Measurements from ENCODE around the gene SAP30BP.
"Not testable (repeated sequence)": the region's sequence is repeated elsewhere in the genome, so short reads cannot be mapped to it uniquely, and the experiment has no call there.

The SAP30BP gene

DNA sequence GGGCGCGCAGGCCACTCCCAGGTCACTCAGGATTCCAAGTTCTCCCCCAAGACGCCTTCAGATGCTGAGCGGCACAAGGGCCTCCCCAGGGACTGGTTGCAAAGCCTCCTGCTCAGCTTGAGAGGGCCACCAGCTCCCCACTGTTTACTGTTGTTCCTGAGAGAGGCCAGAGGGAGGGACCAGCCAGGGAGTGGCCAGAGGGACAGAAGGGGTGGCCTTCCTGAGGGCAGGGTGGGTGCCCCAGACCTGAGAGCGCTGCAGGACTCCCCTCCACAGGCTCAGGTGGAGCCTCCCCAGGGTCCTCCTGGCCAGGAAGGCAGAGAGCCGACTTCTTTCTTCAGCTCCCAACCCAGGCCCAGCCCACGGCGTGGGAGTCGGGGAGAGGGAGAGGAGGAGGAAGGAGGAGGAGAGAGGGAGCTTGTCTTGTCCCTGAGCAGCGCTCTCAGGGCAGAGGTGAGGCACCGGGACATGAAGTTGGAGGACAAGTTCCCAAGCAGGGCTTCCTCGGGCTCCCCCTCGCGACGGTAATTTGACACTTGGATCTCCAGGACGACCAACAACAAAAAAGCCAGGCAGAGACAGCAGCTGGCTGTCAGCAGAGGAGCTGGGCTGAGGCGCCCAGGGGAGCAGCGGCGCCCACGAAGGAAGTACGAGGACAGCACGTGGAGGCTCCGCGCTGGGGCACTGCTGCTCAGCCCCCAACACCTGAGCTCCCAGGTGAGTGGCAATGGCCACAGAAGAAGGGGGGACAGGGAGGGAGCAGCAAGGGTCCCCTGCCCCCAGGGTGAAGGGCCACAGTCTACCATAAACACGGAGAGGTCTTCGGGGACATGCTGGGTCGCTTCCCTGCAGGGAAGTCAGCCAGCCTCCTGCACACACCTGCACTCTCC lies 33.4 kb upstream of the SAP30BP start:
- Histone ChIP-seq H3K27ac (ENCODE audit: low read depth, low read length) (peak overlapping the region; percentile 77), H3K36me3 (ENCODE audit: control insufficient read depth in 1 of 2, insufficient read depth in 2 of 2, low read length in 2 of 2) (peaks cover 0 to 21% of the 10 kb centered on the region in 2 donors), H3K4me3 (ENCODE audit: low read depth in 1 of 2, low read length in 2 of 2) (peak overlapping the region; percentile 24 to 54), H3K4me1 (ENCODE audit: control insufficient read depth in 1 of 2, insufficient read depth in 2 of 2, low read length in 2 of 2) (peaks cover 51 to 58% of the 10 kb centered on the region in 2 donors), H3K9ac (ENCODE audit: low read depth in 1 of 2, low read length in 2 of 2) (peak overlapping the region; percentile 30 to 51), H3K9me3 (ENCODE audit: control insufficient read depth in 1 of 2, low read length in 2 of 2) (no peaks in the 10 kb centered on the region), H3K27me3 (ENCODE audit: control insufficient read depth in 1 of 2, insufficient read depth in 2 of 2, low read length in 2 of 2) (no peaks in the 10 kb centered on the region)

DNA sequence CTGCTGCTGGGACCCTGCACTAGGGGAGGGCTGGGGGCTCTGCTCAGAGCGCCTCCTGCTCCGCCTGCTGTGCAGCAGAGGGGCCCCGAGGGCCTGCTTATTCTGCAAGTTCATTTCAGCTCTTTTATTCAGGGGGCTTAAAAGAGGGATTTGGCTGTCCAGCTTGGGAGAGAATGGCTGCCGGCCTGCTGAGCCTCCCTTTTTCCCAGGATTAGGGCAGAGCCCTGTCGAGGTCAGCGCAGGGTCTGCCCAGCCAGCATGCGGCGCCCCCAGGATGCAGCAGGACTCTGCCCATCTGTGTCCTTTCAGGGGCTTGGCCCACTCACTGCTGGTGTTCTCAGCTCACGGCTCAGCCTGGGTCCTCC lies 32.8 kb upstream of the SAP30BP start:
- peak overlapping the region; percentile 30 to 51 for H3K9ac ChIP-seq (ENCODE audit: low read depth in 1 of 2, low read length in 2 of 2)
- no peaks in the 10 kb centered on the region for H3K27me3 ChIP-seq (ENCODE audit: control insufficient read depth in 1 of 2, insufficient read depth in 2 of 2, low read length in 2 of 2)
- peak overlapping the region; percentile 77 for H3K27ac ChIP-seq (ENCODE audit: low read depth, low read length)
- no peaks in the 10 kb centered on the region for H3K9me3 ChIP-seq (ENCODE audit: control insufficient read depth in 1 of 2, low read length in 2 of 2)
- peaks cover 0 to 21% of the 10 kb centered on the region in 2 donors for H3K36me3 ChIP-seq (ENCODE audit: control insufficient read depth in 1 of 2, insufficient read depth in 2 of 2, low read length in 2 of 2)
- peak overlapping the region; percentile 7 to 19 for H3K4me3 ChIP-seq (ENCODE audit: low read depth in 1 of 2, low read length in 2 of 2)
- peaks cover 51 to 58% of the 10 kb centered on the region in 2 donors for H3K4me1 ChIP-seq (ENCODE audit: control insufficient read depth in 1 of 2, insufficient read depth in 2 of 2, low read length in 2 of 2)

DNA sequence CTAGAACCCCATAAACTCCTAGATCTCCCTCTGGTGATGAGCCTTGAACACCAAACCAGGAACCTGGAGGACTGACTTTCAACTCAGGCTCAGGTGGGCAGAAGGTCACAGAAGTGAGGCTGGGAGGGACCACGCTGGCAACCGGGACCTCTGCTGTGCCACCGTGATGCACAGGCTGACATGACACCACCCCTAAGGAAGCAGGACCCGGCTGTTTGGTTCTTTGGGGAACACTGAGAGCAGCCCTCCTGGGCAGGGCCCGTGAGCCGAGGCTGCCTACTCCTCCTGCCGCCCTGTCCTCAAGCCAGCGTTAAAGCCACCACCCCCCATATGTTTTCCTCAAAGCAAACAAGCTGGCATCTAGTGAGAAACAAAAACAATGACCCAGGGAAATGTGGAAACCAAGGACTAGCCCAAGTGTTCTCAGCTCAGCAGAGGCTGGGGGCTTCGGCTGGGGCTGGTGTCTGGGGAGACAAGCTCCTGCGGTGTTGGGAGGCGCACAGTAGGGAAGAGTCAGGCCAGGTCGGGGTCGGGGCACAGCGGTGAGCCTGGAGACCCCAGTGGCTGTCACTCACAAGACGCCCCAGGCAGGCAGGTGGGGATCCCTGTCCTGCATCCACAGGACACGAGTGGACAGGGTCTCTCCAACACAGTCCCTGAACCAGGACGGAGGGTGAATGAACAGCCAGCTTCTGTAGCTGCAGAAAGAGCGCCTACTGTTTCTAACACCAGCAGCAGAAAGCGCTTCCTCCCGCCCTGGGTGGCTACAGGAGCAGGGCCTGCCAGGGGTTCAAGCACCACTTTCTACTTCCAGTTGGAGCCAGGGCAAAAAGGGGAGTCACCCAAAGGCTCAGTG lies 32.2 kb upstream of the SAP30BP start:
- Histone ChIP-seq H3K9me3 (ENCODE audit: control insufficient read depth in 1 of 2, low read length in 2 of 2) (no peaks in the 10 kb centered on the region), H3K9ac (ENCODE audit: low read depth in 1 of 2, low read length in 2 of 2) (peak overlapping the region; percentile 51 to 57), H3K27ac (ENCODE audit: low read depth, low read length) (peak overlapping the region; percentile 77), H3K27me3 (ENCODE audit: control insufficient read depth in 1 of 2, insufficient read depth in 2 of 2, low read length in 2 of 2) (no peaks in the 10 kb centered on the region), H3K4me3 (ENCODE audit: low read depth in 1 of 2, low read length in 2 of 2) (peak overlapping the region in 1 of 2 donors; percentile 19), H3K36me3 (ENCODE audit: control insufficient read depth in 1 of 2, insufficient read depth in 2 of 2, low read length in 2 of 2) (peaks cover 0 to 17% of the 10 kb centered on the region in 2 donors), H3K4me1 (ENCODE audit: control insufficient read depth in 1 of 2, insufficient read depth in 2 of 2, low read length in 2 of 2) (peaks cover 55 to 62% of the 10 kb centered on the region in 2 donors)

DNA sequence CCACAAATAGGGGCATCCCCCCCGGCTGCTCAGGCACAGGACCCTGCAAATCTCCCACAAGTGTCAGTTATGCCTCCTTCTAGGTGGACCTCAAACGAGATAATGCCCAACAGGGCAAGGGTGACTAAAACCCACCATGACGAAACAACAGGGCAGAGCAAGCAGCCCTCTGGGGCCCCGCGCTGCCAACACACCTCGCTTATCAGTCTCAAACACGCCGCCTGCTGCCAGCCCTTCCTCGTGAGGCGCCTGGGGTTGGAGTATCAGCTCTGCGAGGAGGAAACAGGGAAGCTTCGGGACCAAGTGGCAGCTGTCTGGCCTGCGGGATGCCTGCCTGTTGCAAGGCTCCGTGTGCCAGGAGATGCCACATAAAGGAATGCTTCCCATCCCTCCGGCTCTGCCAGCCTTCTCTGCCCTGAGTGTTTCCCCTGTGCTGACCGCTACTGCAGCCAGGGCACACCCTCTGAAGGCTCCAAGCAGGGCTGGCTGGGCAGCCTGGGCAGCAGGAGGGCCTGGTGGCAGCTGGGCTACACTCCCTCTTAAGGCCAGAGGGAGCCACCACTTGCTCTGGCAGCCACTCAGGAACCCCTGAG lies 31.4 kb upstream of the SAP30BP start:
- Histone ChIP-seq H3K36me3 (ENCODE audit: control insufficient read depth in 1 of 2, insufficient read depth in 2 of 2, low read length in 2 of 2) (peaks cover 0 to 11% of the 10 kb centered on the region in 2 donors), H3K9me3 (ENCODE audit: control insufficient read depth in 1 of 2, low read length in 2 of 2) (no peaks in the 10 kb centered on the region), H3K27me3 (ENCODE audit: control insufficient read depth in 1 of 2, insufficient read depth in 2 of 2, low read length in 2 of 2) (no peaks in the 10 kb centered on the region), H3K4me3 (ENCODE audit: low read depth in 1 of 2, low read length in 2 of 2) (no peak overlapping the region), H3K4me1 (ENCODE audit: control insufficient read depth in 1 of 2, insufficient read depth in 2 of 2, low read length in 2 of 2) (peaks cover 63 to 69% of the 10 kb centered on the region in 2 donors), H3K27ac (ENCODE audit: low read depth, low read length) (peak overlapping the region; percentile 36), H3K9ac (ENCODE audit: low read depth in 1 of 2, low read length in 2 of 2) (peak overlapping the region; percentile 49 to 57)

DNA sequence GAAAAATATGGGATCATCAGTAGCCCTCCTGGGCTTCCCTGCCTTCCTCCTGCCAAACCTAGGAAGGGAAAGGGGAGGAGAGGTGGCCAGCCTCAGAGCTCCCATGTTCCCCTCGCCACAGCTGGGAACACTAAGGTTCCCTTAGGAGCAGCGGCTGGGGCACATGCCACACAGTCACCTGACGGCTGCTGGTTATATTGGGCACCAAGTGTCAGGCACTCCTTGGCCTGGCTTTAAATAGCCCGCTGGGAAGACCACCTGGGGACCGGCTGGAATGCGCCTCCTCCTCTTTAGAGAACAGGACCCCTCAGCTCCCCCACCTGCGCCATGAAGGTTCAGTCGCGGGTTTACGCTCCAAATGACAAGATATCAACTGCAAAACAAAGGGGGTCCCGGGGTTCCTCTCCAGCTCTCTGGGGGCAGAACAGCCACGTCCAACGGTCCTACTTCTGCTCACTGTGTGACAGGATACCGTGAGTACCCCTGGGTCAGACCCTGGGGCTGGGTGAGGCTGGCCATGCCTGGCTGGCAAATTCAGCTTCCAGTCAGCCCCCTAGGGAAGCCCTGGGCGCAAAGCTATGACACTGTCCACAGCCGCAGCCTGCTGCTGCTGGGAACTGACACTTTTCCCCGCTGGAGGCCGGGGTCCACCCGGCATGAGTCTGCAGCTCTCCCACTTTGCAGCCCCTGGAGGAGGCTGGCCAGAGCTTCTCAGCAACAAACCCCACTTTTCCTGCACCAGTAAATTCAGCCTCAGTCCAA lies 30.6 kb upstream of the SAP30BP start:
- Histone ChIP-seq H3K9me3 (ENCODE audit: control insufficient read depth in 1 of 2, low read length in 2 of 2) (no peaks in the 10 kb centered on the region), H3K36me3 (ENCODE audit: control insufficient read depth in 1 of 2, insufficient read depth in 2 of 2, low read length in 2 of 2) (peaks cover 0 to 11% of the 10 kb centered on the region in 2 donors), H3K4me1 (ENCODE audit: control insufficient read depth in 1 of 2, insufficient read depth in 2 of 2, low read length in 2 of 2) (peaks cover 71% of the 10 kb centered on the region in 2 donors), H3K27ac (ENCODE audit: low read depth, low read length) (peak overlapping the region; percentile 37), H3K4me3 (ENCODE audit: low read depth in 1 of 2, low read length in 2 of 2) (no peak overlapping the region), H3K27me3 (ENCODE audit: control insufficient read depth in 1 of 2, insufficient read depth in 2 of 2, low read length in 2 of 2) (no peaks in the 10 kb centered on the region), H3K9ac (ENCODE audit: low read depth in 1 of 2, low read length in 2 of 2) (peak overlapping the region; percentile 43 to 49)

DNA sequence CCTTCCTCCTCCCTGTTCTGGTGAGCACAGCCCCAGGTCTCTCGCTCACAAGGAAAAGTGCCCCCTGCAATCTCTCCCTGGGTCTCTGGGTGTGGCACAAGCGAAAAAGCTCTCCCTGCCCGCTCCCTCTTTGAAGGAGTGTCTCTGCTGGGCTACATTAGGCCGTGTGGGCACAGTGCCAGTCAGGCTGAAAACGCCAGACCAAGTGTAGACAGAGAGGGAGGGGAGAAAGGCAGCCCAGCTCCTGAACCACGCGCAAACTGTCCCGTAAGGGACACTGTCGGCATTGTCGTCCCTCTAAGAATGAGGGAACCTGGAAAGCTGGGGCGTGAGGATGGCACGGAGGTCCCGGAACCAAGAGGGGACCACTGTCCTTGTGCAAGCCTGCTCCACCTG lies 30.0 kb upstream of the SAP30BP start:
- H3K9me3 ChIP-seq (ENCODE audit: control insufficient read depth in 1 of 2, low read length in 2 of 2): no peaks in the 10 kb centered on the region
- H3K9ac ChIP-seq (ENCODE audit: low read depth in 1 of 2, low read length in 2 of 2): peak overlapping the region; percentile 34 to 49
- H3K36me3 ChIP-seq (ENCODE audit: control insufficient read depth in 1 of 2, insufficient read depth in 2 of 2, low read length in 2 of 2): peaks cover 0 to 7% of the 10 kb centered on the region in 2 donors
- H3K4me3 ChIP-seq (ENCODE audit: low read depth in 1 of 2, low read length in 2 of 2): no peak overlapping the region
- H3K27ac ChIP-seq (ENCODE audit: low read depth, low read length): peak overlapping the region; percentile 37
- H3K27me3 ChIP-seq (ENCODE audit: control insufficient read depth in 1 of 2, insufficient read depth in 2 of 2, low read length in 2 of 2): no peaks in the 10 kb centered on the region
- H3K4me1 ChIP-seq (ENCODE audit: control insufficient read depth in 1 of 2, insufficient read depth in 2 of 2, low read length in 2 of 2): peaks cover 74 to 77% of the 10 kb centered on the region in 2 donors

DNA sequence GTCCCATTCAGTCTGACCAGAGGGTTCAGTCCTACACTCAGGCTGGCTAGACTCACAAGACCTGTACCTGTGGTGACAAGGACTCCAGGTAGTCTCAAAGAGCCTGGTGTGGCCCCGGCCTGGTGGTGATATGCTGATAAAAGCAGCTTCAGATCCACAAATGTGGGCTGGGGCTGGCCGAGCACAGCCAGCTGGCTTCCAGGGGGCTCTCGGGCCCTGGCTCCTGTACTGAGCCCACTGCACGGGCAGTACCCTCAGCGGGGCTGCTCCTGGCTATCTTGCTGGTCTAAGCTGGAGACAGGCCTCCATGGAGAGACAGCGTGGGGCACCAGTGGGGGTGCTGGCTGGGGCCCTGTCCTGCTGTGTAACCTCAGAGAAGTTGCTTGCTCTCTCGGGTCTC lies 29.6 kb upstream of the SAP30BP start:
- Histone ChIP-seq H3K4me1 (ENCODE audit: control insufficient read depth in 1 of 2, insufficient read depth in 2 of 2, low read length in 2 of 2) (peaks cover 72 to 80% of the 10 kb centered on the region in 2 donors), H3K9me3 (ENCODE audit: control insufficient read depth in 1 of 2, low read length in 2 of 2) (no peaks in the 10 kb centered on the region), H3K4me3 (ENCODE audit: low read depth in 1 of 2, low read length in 2 of 2) (no peak overlapping the region), H3K9ac (ENCODE audit: low read depth in 1 of 2, low read length in 2 of 2) (peak overlapping the region; percentile 34 to 49), H3K27me3 (ENCODE audit: control insufficient read depth in 1 of 2, insufficient read depth in 2 of 2, low read length in 2 of 2) (no peaks in the 10 kb centered on the region), H3K36me3 (ENCODE audit: control insufficient read depth in 1 of 2, insufficient read depth in 2 of 2, low read length in 2 of 2) (peaks cover 0 to 7% of the 10 kb centered on the region in 2 donors), H3K27ac (ENCODE audit: low read depth, low read length) (no peak overlapping the region)

DNA sequence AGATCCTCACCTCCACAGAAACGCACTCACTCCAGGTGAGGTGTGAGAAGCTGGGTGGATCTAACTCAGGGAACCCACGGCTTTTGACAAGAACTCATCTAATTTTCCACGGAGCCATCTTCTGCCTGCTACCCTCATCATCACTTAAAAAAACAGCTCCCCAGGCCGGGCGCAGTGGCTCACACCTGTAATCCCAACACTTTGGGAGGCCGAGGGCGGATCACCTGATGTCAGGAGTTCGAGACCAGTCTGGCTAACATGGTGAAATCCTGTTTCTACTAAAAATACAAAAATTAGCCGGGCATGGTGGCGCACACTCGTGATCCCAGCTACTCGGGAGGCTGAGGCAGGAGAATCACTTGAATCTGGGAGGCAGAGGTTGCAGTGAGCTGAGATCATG lies 29.1 kb upstream of the SAP30BP start:
- H3K27ac ChIP-seq (ENCODE audit: low read depth, low read length); H3K9me3 ChIP-seq (ENCODE audit: control insufficient read depth in 1 of 2, low read length in 2 of 2); H3K9ac ChIP-seq (ENCODE audit: low read depth in 1 of 2, low read length in 2 of 2); H3K27me3 ChIP-seq (ENCODE audit: control insufficient read depth in 1 of 2, insufficient read depth in 2 of 2, low read length in 2 of 2); H3K4me3 ChIP-seq (ENCODE audit: low read depth in 1 of 2, low read length in 2 of 2); H3K36me3 ChIP-seq (ENCODE audit: control insufficient read depth in 1 of 2, insufficient read depth in 2 of 2, low read length in 2 of 2): not testable (repeated sequence)
- peaks cover 74 to 80% of the 10 kb centered on the region in 2 donors for H3K4me1 ChIP-seq (ENCODE audit: control insufficient read depth in 1 of 2, insufficient read depth in 2 of 2, low read length in 2 of 2)

DNA sequence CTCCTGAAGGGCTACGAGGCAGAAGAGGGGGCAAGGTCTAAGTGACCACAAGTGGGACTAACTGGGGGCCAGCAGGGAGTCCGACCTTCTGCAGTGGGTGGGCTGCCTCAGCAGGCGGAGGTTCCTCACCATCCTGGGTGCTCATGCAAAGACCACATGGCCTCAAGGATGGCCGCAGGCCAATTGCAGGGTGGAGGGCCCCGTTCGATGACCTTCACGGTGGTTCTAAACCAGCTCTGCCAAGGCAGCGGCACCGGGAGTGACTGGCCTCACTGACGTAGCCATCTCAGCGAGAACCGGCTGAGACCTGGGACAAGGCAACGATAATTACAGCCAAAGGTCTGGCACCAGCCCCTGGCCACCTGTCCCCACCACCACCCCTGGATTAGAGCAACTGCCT lies 28.2 kb upstream of the SAP30BP start:
- Histone ChIP-seq H3K9ac (ENCODE audit: low read depth in 1 of 2, low read length in 2 of 2) (no peak overlapping the region), H3K4me1 (ENCODE audit: control insufficient read depth in 1 of 2, insufficient read depth in 2 of 2, low read length in 2 of 2) (peaks cover 65 to 77% of the 10 kb centered on the region in 2 donors), H3K36me3 (ENCODE audit: control insufficient read depth in 1 of 2, insufficient read depth in 2 of 2, low read length in 2 of 2) (peaks cover 0 to 7% of the 10 kb centered on the region in 2 donors), H3K9me3 (ENCODE audit: control insufficient read depth in 1 of 2, low read length in 2 of 2) (no peaks in the 10 kb centered on the region), H3K27me3 (ENCODE audit: control insufficient read depth in 1 of 2, insufficient read depth in 2 of 2, low read length in 2 of 2) (no peaks in the 10 kb centered on the region), H3K4me3 (ENCODE audit: low read depth in 1 of 2, low read length in 2 of 2) (no peak overlapping the region), H3K27ac (ENCODE audit: low read depth, low read length) (no peak overlapping the region)
